GM18907 (cell line): ENCODE measurements around the gene THOC2.
"Not testable (repeated sequence)": the region's sequence is repeated elsewhere in the genome, so short reads cannot be mapped to it uniquely, and the experiment has no call there.

ENCODE experiments used
- ATAC-seq: cut with Tn5 transposase; IDR thresholded peaks from one replicate; pipeline ENCODE4 v1.9.1; 2021; ENCODE audit warnings: mild to moderate bottlenecking, moderate library complexity; ENCODE audit not compliant: unreplicated experiment

Gene THOC2

DNA sequence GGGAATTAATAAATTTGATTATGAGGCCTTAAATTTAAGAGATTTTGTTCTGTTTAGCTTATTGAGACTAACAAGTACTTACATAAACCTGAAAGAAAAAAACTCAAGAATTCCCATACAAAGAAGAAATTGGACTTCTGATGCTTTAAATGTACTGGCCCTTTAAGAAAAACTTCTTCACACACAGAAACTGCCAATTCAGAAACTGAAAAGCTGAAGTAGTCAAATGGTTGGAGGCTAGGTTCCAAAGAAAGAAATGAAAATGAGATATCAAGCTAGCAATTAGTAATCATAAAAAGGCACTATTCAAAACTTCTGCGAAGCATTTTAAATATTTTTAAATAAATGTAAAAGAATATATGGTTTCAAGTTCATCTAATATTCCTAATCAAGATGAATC is 151.3 kb downstream of the THOC2 start:
- ATAC-seq = peak; percentile 65

DNA sequence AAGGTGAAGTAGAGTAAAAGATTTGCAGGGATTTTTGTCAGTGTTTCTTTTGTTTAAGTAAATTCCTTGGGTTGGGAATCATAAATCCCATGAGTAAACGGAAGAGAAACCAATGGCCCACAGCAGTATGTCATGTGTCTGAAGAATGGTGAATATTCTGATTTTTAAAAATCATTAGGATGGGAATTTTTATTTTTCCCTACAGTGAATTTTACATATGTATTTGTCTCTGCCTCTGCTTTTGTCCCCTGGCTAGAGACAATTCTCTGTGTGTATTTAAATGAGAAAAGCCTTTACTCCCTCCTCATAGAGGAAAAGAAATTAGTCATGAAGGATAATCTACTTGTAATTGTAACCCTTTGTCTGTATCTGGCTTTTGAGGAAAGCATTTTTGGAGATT is 152.1 kb downstream of the THOC2 start:
- ATAC-seq = no peak

DNA sequence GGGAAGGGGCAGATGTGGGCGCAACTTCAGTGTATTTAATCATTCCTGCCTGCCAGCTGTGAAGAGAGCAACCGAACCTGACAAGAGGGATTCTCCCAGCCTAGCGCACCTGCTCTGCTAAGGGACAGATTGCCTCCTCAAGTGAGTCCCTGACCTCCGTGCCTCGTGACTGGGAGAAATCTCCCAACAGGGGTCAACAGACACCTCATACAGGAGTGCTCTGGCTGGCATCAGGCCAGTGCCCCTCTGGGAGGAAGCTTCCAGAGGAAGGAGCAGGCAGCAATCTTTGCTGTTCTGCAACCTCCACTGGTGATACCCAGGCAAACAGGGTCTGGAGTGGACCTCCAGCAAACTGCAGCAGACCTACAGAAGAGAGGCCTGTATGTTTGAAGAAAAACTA is 158.8 kb downstream of the THOC2 start:
- ATAC-seq = not testable (repeated sequence)

DNA sequence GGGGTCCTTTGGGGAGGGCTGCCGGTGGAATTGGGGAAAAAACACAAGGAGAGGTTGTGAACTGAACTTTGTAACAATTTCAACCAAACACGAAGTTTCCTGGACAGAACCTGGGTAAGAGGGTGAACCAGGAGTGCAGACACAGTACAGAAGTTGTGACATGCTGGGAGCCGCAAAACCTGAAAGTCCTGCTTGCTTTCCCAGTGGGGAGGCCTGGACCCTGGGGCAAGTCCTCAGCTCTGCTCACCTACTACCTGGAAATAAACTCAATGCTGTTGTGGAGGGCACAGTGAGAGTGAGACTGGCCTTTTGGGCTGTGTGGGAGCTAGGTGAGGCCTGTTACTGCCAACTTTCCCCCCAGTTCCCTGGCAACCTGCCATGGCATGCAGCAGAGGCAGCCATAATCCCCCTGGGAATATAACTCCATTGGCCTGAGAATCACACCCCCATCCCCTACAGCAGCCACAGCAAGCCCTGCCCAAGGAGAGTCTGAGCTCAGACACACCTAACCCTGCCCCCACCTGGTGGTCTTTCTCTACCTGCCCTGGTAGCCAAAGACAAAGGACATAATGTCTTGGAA is 162.8 kb downstream of the THOC2 start:
- no peak for ATAC-seq

DNA sequence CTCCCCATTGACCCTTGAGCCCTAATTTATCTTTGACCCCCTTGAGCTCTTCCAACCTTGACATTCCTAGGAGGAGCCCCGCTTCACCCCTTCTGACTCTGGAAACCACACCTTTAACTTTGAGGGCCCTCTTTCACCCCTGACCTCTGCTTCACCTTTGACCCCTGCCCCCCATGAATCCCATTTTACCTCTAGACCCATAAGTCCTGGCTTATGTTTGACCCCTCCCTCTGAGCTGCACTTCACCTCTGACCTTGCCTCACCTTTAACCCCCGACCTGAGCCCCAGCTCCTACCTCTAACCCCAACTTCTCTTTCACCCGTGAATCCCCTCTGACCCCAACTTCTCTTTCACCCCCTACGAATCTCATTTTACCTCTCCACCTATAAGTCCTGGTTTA is 169.7 kb downstream of the THOC2 start:
- ATAC-seq = no peak

DNA sequence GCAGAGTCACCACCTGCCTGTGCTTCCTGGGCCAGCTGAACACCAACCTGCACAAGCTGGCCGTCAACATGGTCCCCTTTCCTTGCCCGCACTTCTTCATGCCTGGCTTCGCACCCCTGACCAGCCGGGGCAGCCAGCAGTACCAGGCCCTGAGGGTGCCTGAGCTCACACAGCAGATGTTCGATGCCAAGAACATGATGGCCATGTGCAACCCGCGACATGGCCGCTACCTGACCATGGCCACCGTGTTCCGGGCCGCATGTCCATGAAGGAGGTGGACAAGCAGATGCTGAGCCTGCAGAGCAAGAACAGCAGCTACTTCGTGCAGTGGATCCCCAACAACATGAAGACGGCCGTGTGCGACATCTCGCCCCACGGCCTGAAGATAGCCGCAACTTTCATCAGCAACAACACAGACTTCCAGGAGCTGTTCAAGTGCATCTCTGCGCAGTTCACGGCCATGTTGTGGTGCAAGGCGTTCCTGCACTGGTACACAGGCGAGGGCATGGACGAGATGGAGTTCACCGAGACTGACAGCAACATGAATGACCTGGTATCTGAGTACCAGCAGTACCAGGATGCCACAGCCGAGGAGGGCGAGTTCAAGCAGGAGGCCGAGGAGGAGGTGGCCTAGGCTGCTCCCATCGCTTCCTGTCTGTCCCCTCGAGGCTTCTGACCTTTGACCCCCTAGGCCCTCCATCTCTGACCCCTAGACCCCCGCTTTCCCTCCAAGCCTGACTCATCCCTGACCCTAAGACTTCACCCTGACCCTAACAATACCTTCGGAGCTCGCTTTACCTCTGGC is 170.3 kb downstream of the THOC2 start:
- no peak for ATAC-seq

DNA sequence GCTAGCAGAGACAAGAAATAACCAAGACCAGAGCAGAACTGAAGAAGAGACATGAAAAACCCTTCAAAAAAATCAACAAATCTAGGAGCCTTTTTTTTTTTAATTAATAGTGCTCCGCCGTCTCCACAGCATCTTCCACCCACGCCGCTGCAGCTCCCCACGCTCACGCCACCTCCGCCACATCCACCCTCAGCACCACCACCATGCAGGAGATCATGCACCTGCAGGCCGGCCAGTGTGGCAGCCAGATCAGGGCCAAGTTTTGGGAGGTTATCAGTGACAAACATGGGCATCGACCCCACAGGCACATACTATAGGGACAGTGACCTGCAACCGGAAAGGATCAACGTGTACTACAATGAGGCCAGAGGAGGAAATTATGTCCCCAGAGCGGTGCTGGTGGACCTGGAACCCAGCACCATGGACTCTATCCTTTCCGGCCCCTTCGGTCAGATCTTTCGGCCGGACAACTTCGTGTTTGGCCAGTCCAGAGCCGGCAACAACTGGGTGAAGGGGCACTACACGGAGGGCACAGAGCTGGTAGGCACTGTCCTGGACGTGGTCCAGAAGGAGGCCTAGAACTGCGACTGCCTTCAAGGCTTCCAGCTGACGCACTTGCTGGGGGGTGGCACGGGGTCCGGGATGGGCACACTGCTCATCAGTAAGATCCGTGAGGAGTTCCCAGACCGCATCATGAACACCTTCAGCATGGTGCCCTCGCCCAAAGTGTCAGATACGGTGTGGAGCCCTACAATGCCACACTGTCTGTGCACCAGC is 171.2 kb downstream of the THOC2 start:
- no peak for ATAC-seq

DNA sequence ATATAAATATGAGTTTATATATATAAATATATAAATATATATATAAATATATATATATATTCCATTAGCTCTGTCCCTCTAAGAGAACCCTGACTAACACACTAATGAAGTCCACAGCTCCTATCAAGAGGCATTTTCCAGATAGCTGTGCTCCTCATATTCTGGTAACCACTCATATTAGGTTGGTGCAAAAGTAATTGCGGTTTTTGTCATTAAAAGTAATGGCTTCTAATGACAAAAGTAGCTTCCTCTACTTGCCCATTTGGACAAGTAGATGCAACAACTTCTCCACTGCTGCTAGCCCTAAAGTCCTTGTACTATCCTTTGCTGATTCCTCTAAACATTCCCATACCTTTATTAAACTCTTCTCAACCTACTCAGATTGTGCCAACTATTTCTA is 182.0 kb downstream of the THOC2 start:
- no peak for ATAC-seq
